GM19397 (cell line): Measurements from ENCODE around the gene C2orf92.

Experiments
- ATAC-seq: cut with Tn5 transposase; IDR thresholded peaks from one replicate; pipeline ENCODE4 v1.9.1; 2021; ENCODE audit warnings: mild to moderate bottlenecking, moderate library complexity; ENCODE audit not compliant: unreplicated experiment

Gene C2orf92

DNA sequence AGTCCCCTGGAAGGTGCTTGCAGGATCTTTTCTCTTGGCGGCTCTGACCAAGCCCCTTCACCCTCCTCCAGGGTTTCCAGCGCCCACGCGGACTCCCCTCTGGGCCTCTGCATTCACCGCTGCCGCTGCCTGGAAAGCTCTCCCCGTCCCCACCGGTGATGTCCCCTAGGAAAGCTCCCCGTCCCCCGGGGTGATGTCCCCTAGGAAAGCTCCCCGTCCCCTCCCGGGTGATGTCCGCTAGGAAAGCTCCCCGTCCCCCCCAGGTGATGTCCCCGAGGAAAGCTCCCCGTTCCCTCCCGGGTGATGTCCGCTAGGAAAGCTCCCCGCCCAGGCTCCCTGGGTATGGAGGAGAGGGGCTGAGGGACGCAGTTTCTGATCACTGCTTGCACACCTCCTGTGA, 71.7 kb downstream of the C2orf92 start:
- ATAC-seq = no peak

DNA sequence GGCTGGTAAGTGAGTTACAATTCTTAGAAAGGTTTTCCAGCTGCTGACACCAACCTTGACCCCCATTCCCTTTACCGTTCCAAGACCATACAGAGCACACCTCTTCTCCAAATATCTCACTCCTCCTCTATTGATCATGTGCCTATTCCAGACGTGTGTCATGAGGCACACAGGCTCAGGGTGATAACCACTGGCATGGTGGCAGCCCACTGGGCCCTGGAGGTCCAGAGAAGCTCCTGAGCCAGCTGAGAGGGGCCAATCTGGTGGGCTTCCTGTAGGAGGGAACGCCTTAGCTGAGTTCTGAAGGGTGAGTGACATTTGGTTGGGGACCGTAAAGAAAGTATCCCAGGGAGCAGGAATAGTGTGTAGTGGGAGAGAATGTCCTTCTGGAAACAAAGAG, 72.2 kb downstream of the C2orf92 start:
- ATAC-seq = no peak

DNA sequence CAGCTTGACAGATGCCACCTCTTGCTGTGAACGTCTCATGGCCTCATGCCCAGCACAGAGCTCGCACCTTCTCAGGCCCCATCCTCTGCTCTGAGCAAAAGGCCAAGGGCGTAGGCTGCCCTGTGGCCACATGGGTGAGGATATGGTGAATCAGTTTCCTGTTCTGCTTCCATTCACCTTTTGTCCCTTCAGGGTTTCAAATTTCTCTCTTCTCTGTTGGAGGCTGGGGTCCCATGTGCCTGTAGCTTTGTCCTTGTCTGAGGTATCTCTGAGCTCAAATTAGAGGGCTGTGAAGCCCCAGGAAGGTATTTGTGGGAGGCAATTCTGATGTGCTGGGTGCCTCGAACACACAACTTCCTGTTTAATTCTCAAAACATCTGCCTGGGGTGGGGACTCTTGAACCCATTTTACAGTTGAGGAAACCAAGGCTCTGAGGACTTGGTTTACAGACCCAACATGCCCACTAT, 72.9 kb downstream of the C2orf92 start:
- ATAC-seq = no peak

DNA sequence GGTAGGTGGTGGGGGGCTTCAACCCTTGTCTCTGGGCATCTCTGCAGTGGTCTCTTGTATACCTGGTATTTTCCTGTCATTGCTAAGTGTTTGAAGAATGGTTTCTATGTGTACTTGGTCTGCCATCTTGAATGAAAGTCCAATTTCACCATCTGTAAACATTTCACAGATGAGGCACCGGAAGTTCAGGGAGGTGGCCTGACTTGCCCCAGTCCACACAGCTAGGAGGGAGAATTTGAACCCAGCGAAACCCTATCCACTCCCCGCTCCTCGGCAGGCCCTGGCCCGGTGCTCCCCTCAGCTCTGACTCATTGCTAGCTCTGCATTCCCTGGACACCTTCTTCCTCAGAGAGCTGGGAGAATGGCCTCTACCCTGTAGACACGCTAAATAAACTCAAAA, 74.4 kb downstream of the C2orf92 start:
- no peak for ATAC-seq

DNA sequence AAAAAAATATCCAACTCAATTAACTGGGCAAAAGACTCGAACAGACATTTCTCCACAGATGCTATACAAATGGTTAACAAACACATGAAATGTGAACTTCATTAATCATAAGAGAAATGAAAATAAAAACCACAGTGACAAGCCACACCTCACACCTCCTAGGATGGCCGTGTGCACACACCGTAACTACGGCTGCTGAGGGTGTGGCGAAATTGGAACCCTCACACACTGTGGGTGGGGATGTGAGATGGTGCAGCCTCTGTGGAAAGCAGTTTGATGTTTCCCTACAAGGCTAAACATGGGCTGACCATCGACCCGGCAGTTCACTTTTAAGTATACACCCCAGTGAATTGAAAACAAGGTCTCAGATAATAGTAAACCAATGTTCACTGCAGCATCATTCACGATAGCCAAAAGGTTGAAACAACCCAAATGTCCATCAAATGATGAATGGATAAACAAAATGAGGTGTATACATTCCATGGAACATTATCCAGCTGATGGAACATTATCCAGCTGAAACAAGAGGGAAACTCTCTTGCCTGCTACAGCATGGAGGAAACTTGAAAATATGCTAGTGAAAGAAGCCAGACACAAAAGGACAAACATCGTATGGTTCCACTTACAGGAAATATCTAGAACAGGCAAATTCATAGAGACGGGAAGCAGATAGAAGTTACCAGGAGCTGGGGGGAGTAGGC, 76.1 kb downstream of the C2orf92 start:
- no peak for ATAC-seq

DNA sequence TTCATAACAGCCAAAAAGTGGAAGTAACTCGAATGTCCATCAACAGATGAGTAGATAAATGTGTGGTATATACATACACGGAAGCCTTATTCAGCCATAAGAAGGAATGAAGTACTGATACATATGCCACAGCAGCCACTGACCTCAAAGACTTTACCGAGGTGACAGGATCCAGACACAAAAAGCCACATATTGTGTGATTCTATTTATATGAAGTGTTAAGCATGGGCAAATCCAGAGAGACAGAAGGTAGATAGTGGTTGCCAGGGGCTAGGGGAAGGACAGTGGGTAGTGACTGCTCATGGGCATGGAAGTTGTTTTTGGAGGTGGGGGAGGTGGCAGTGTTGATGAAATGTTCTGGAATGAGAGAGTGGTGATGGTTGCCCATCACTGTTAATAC, 77.8 kb downstream of the C2orf92 start:
- no peak for ATAC-seq

DNA sequence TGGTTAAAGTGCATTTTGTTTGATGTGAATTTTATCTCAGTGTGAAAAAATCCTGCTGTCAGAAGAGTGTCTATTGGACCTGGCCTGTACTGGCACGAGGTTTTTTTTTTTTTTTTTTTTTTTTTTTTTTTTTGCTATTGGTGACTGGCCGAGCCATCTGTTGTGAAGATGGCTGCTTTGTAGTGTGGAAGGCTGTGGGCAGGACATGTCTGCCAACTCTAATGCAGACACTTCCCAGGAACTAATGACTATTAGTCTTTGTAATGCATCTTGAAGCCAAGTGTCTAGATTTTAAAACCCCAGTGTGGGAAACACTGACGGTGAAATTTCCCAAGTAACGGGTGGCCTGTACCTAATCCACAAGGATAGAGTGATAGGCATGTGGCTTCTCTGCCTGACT, 78.2 kb downstream of the C2orf92 start:
- ATAC-seq = no peak

DNA sequence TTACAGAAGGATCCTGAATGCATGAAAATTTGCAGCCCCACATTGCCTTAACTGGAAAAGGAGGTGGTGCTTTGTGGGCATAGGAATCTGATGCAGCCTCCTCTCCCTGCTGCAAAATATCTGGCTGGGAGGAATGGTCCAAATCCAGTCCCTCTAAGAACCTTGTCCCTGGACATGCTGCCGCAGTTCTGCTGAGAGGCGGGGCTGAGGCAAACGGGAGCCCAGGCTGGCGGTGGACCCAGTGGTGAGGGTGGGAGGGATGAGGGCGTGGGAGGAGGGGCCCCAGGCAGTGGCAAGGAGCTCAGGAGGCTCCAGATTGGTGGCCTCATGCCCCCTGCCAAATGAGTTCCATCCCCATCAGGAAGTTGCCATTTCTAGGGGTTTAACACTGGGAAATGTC, 80.1 kb downstream of the C2orf92 start:
- ATAC-seq = no peak

DNA sequence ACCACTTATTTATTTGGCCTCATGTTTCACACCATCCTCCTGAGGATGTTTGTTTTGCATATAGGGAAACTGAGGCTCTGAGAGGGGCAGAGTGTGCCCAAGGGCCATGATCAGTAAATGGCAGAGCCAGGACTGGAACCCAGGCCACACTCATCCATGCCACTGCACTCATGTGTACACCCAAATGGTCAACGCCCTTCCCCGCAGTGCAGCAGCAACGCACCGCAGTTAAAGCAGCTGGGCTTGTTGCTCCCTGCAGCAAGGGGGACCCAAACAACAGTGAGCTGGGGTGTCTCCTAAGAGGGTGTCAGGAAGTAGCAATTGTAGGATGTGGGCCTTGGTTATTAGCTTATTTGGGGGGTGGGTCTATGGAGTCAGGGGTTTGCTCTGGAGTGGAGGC, 80.5 kb downstream of the C2orf92 start:
- no peak for ATAC-seq

DNA sequence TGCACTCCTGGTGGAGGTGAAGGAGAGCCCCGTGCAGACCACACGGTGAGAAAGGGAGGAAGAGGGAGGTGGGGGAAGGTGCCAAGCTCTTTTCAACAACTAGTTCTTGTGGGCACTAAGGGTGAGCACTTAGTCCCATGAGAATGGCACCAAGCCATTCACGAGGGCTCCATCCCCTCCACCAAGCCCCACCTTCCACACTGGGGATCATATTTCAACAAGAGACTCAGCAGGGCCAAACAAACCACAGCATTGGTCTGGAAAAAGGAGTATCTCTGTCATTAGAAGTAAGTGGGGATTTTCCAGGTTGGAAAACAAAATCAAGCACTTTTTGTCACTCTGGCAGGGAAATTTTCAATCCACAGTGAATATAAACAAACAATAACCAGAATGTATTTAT, 82.2 kb downstream of the C2orf92 start:
- no peak for ATAC-seq
